Rectal smooth muscle tissue (tissue), 1 donor: ENCODE data around the gene METTL13.

Experiments used
- H3K27ac ChIP-seq: one replicate; pipeline ENCODE4 v1.7.0; 2013; ENCODE audit warnings: low read depth, low read length, inconsistent platforms
- H3K27me3 ChIP-seq: one replicate; pipeline ENCODE4 v1.7.0; 2013; ENCODE audit warnings: low read length; ENCODE audit not compliant: control insufficient read depth, insufficient read depth
- H3K36me3 ChIP-seq: one replicate; pipeline ENCODE4 v1.7.0; 2013; ENCODE audit warnings: low read length; ENCODE audit not compliant: control insufficient read depth, insufficient read depth
- H3K4me1 ChIP-seq: one replicate; pipeline ENCODE4 v1.7.0; 2013; ENCODE audit warnings: low read length; ENCODE audit not compliant: control insufficient read depth, insufficient read depth
- H3K4me3 ChIP-seq: one replicate; pipeline ENCODE4 v1.7.0; 2013; ENCODE audit warnings: low read length
- H3K9ac ChIP-seq: one replicate; pipeline ENCODE4 v1.7.0; 2013; ENCODE audit warnings: low read length

Gene METTL13

DNA sequence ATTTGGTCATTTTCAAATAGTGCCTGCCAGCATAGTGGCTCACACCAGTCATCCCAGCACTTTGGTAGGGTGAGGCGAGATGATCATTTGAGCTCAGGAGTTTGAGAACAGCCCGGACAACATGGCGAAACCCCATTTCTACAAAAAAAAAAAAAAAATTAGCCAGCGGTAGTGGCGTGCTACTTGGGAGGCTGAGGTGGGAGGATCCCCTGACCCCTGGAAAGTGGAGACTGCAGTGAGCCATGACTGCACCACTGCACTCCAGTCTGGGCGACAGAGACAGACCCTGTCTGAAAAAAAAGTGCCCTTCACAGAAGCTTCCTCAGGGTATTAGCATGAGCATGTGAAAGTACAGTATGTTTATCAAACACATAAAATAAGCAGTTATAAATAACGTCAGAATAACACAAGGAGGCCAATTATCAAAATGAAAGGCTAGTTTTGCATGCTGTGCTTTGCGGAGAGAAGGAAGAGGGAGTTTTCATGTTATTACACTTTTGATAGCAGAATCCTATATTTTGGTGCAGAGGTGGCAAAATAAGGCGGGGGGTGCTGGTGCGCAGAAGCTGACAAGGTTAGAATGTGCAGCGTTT, 781 bp upstream of the METTL13 start:
- H3K4me3 ChIP-seq, result peak overlapping the region; percentile 63
- H3K4me1 ChIP-seq, result peaks cover 2% of the 10 kb centered on the region
- H3K9ac ChIP-seq, result peak overlapping the region; percentile 45
- peaks cover 7% of the 10 kb centered on the region for H3K36me3 ChIP-seq
- H3K27me3 ChIP-seq, result no peaks in the 10 kb centered on the region
- H3K27ac ChIP-seq, result peak overlapping the region; percentile 88

DNA sequence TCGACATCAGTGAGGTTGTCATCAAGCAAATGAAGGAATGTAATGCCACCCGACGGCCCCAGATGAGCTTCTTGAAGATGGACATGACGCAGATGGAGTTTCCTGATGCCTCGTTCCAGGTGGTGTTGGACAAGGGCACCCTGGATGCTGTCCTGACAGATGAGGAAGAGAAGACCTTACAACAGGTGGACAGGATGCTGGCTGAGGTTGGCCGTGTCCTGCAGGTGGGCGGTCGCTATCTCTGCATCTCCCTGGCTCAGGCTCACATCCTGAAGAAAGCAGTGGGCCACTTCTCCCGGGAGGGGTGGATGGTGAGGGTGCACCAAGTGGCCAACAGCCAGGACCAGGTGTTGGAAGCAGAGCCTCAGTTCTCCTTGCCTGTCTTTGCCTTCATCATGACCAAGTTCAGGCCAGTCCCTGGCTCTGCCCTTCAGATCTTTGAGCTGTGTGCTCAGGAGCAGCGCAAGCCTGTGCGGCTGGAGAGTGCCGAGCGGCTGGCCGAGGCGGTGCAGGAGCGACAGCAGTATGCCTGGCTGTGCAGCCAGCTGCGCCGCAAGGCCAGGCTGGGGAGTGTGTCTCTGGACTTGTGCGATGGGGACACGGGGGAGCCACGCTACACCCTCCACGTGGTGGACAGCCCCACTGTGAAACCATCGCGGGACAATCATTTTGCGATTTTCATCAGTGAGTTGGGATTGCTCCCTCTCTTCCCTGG, 2.5 kb downstream of the METTL13 start:
- H3K27ac ChIP-seq, result no peak overlapping the region
- peaks cover 24% of the 10 kb centered on the region for H3K36me3 ChIP-seq
- no peaks in the 10 kb centered on the region for H3K27me3 ChIP-seq
- no peak overlapping the region for H3K4me3 ChIP-seq
- H3K9ac ChIP-seq, result no peak overlapping the region
- H3K4me1 ChIP-seq, result peaks cover 2% of the 10 kb centered on the region

- Histone ChIP-seq H3K27me3 (no peaks in the 10 kb centered on the region), H3K9ac (no peak overlapping the region), H3K27ac (no peak overlapping the region), H3K36me3 (peaks cover 24% of the 10 kb centered on the region), H3K4me1 (peaks cover 2% of the 10 kb centered on the region), H3K4me3 (no peak overlapping the region)
Measured at GRCh38 chr1:171784784-171785183, 3.3 kb downstream of the METTL13 start.

GRCh38 chr1:171785766-171786165, 4.3 kb downstream of the METTL13 start:
- Histone ChIP-seq H3K4me3 (no peak overlapping the region), H3K36me3 (peaks cover 26% of the 10 kb centered on the region)

GRCh38 chr1:171786534-171786933, 5.1 kb downstream of the METTL13 start:
- H3K4me3 ChIP-seq, result no peak overlapping the region
- H3K4me1 ChIP-seq, result peaks cover 2% of the 10 kb centered on the region
- H3K27me3 ChIP-seq, result no peaks in the 10 kb centered on the region
- peaks cover 30% of the 10 kb centered on the region for H3K36me3 ChIP-seq
- H3K9ac ChIP-seq, result no peak overlapping the region
- H3K27ac ChIP-seq, result no peak overlapping the region

More at GRCh38 chr1:171785766-171786165, 4.3 kb downstream of the METTL13 start:
- Histone ChIP-seq H3K27ac (no peak overlapping the region), H3K27me3 (no peaks in the 10 kb centered on the region), H3K4me1 (peaks cover 2% of the 10 kb centered on the region), H3K9ac (no peak overlapping the region)

DNA sequence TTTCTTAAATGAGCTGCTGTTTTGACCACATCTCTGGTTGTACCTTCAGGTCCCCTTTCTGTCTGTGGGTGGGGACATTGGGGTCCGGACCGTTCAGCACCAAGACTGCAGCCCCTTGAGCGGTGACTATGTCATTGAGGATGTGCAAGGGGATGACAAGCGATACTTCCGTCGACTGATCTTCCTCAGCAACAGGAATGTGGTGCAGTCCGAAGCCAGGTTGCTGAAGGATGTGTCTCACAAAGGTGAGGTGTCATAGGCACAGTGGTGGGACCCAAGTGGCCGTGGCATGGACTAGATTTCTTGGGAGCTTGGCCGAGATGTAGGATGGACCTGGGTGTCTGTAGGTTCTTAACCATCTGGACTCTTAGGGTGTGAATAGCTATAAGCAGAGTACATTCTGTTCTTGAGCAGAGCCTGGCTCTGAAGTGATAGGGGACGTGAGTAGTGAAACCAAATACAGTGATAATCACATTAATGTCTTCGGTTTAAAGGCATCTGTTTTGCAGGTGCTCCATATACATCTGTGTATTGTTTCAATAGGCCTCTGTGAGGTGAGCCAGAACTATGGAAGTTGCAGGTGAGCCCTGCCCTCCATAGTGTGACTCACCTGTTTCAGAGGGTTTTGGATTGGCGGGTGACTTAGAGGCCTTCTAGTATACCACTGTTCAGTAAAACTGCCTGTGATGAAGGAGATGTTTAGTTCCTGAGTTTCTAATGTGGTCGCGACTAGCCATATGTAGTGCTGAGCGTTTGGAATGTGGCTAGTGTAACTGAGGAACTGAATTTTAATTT, 6.4 kb downstream of the METTL13 start:
- H3K27me3 ChIP-seq, result no peaks in the 10 kb centered on the region
- H3K4me1 ChIP-seq, result no peaks in the 10 kb centered on the region
- H3K9ac ChIP-seq, result no peak overlapping the region
- H3K4me3 ChIP-seq, result no peak overlapping the region
- no peak overlapping the region for H3K27ac ChIP-seq
- H3K36me3 ChIP-seq, result peaks cover 30% of the 10 kb centered on the region

DNA sequence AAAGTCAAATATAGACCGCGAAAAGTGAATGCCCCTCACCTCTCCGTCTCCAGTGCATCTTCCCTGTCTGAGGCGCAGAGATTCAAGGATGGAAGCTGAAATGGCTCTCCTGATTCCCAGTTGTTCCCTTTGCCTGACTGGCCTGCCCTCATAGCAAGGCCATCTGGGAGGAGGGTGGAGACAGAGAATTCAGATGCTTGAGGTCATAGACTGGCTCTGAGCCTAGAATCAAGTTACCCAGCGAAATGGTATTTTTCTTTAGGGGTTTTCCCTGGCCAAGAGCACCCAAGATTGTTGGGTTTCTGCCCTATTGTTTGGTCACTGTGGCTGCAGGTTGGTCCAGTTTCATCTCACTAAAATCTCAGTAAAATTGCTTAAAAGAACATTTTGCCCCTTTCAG, 7.2 kb downstream of the METTL13 start:
- Histone ChIP-seq H3K27ac (no peak overlapping the region), H3K27me3 (no peaks in the 10 kb centered on the region), H3K9ac (no peak overlapping the region), H3K4me3 (no peak overlapping the region), H3K36me3 (peaks cover 28% of the 10 kb centered on the region), H3K4me1 (no peaks in the 10 kb centered on the region)

DNA sequence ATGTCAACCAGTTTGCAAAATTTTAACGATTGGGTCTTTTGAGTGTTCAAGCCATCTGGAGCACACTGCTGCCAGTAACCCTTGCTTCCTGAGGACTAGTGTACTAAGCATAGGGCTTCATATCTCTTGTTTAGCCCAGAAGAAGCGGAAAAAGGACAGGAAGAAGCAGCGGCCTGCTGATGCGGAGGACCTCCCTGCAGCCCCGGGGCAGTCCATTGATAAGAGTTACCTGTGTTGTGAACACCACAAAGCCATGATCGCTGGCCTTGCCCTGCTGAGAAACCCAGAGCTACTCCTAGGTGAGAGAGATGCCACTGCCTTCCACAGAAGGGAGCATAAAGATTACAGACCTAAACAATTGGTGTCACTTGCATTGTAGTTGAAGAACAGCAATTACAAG, 8.9 kb downstream of the METTL13 start:
- Histone ChIP-seq H3K9ac (no peak overlapping the region), H3K36me3 (peaks cover 30% of the 10 kb centered on the region), H3K27me3 (no peaks in the 10 kb centered on the region), H3K27ac (no peak overlapping the region), H3K4me3 (no peak overlapping the region), H3K4me1 (no peaks in the 10 kb centered on the region)

DNA sequence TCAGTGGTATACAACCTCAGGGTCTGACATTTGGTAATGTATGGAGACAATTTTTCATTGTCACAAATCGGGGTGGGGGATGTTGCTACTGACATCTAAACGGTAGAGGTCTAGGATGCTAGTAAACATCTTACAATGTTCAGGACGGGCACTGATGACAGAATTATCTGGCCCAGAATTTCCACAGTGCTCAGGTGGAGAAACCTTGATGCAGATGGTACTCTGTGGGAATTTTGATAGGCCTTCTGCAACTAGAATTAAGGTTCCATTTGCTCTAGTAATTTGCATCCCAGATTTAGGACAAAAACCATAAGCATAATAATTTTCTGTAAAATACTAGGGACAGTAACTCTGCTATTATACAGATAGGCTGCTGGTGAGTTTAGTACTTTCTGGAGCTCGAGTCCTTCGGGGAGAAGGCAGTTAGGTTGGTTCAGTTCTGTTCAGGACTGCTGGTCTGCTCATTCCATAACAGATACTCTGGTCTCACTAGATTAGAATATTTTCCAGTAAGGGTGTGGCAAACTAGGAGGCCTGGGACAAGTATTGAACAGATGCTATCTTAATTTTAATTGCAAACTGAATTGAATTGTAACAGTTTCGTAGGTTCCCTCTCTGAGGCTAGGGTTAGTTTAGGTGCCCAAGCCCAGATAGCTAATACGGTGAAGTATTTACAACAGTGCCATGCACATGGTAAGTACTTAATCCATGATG, 11.4 kb downstream of the METTL13 start:
- no peaks in the 10 kb centered on the region for H3K27me3 ChIP-seq
- H3K4me1 ChIP-seq, result no peaks in the 10 kb centered on the region
- no peak overlapping the region for H3K27ac ChIP-seq
- no peak overlapping the region for H3K4me3 ChIP-seq
- H3K36me3 ChIP-seq, result peaks cover 30% of the 10 kb centered on the region
- no peak overlapping the region for H3K9ac ChIP-seq

- H3K4me3 ChIP-seq, result no peak overlapping the region
- H3K27ac ChIP-seq, result no peak overlapping the region
- no peak overlapping the region for H3K9ac ChIP-seq
- no peaks in the 10 kb centered on the region for H3K4me1 ChIP-seq
- H3K36me3 ChIP-seq, result peaks cover 25% of the 10 kb centered on the region
- H3K27me3 ChIP-seq, result no peaks in the 10 kb centered on the region
Measured at GRCh38 chr1:171793636-171794035, 12.2 kb downstream of the METTL13 start.

GRCh38 chr1:171794085-171794484, 12.6 kb downstream of the METTL13 start:
- H3K36me3 ChIP-seq, result peaks cover 21% of the 10 kb centered on the region

GRCh38 chr1:171796592-171796991, 15.1 kb downstream of the METTL13 start:
- H3K27me3 ChIP-seq, result no peaks in the 10 kb centered on the region
- no peaks in the 10 kb centered on the region for H3K4me1 ChIP-seq
- H3K9ac ChIP-seq, result no peak overlapping the region
- no peak overlapping the region for H3K4me3 ChIP-seq
- no peak overlapping the region for H3K27ac ChIP-seq
- H3K36me3 ChIP-seq, result peaks cover 16% of the 10 kb centered on the region

More at GRCh38 chr1:171794085-171794484, 12.6 kb downstream of the METTL13 start:
- Histone ChIP-seq H3K4me1 (no peaks in the 10 kb centered on the region), H3K27ac (no peak overlapping the region), H3K4me3 (no peak overlapping the region), H3K27me3 (no peaks in the 10 kb centered on the region), H3K9ac (no peak overlapping the region)
